H9 (cell line): ENCODE data around the gene METTL23. TPM values are rescaled to one million over a fixed set of nuclear protein-coding genes. Genes with fewer than 3 reads are reported as not detected.

Source experiments
- DNase-seq: peaks from one replicate; pipeline ENCODE4 v3.0.0-alpha.2; 2017
- H2AFZ ChIP-seq: one replicate; pipeline ENCODE4 v1.6.1; 2013; ENCODE audit warnings: mild to moderate bottlenecking, low read length, control low read depth, moderate library complexity
- H2AK5ac ChIP-seq: 2 replicates; pipeline ENCODE4 v1.6.1; 2013; ENCODE audit warnings: low read length, control low read depth, mixed read lengths; ENCODE audit not compliant: insufficient read length
- H2BK120ac ChIP-seq: one replicate; pipeline ENCODE4 v1.6.1; 2013; ENCODE audit warnings: low read depth, mild to moderate bottlenecking, low read length, control low read depth, inconsistent platforms; ENCODE audit not compliant: poor library complexity, severe bottlenecking
- H2BK12ac ChIP-seq: 2 replicates; pipeline ENCODE4 v1.6.1; 2013; ENCODE audit warnings: low read length, control low read depth, mixed read lengths, low read depth; ENCODE audit not compliant: insufficient read length
- H2BK15ac ChIP-seq: 2 replicates; pipeline ENCODE4 v1.6.1; 2013; ENCODE audit warnings: low read depth, low read length, control low read depth
- H2BK20ac ChIP-seq: one replicate; pipeline ENCODE4 v1.6.1; 2013; ENCODE audit warnings: low read depth, mild to moderate bottlenecking, low read length, control low read depth, inconsistent platforms; ENCODE audit not compliant: poor library complexity, severe bottlenecking
- H2BK5ac ChIP-seq: 2 replicates; pipeline ENCODE4 v1.6.1; 2013; ENCODE audit warnings: low read length, control low read depth, mixed read lengths; ENCODE audit not compliant: insufficient read length
- H3K14ac ChIP-seq: 2 replicates; pipeline ENCODE4 v1.6.1; 2013; ENCODE audit warnings: low read length, control low read depth; ENCODE audit not compliant: insufficient read depth
- H3K18ac ChIP-seq: 2 replicates; pipeline ENCODE4 v1.6.1; 2013; ENCODE audit warnings: low read depth, mild to moderate bottlenecking, mixed read lengths, low read length, control low read depth; ENCODE audit not compliant: insufficient read length
- H3K23ac ChIP-seq: 2 replicates; pipeline ENCODE4 v1.6.1; 2013; ENCODE audit warnings: low read length, control low read depth, mixed read lengths, low read depth; ENCODE audit not compliant: insufficient read length
- H3K23me2 ChIP-seq: 2 replicates; pipeline ENCODE4 v1.6.1; 2013; ENCODE audit warnings: low read depth, mild to moderate bottlenecking, mixed read lengths, low read length, control low read depth; ENCODE audit not compliant: insufficient read length, poor library complexity, severe bottlenecking
- H3K27ac ChIP-seq: 2 replicates; pipeline ENCODE4 v1.5.1; 2013; ENCODE audit warnings: low read length, control low read depth, mixed read lengths, low read depth; ENCODE audit not compliant: insufficient read length
- H3K27me3 ChIP-seq: 2 replicates; pipeline ENCODE4 v1.6.1; 2013; ENCODE audit warnings: low read length, control low read depth, inconsistent platforms; ENCODE audit not compliant: insufficient read depth
- H3K4ac ChIP-seq: 2 replicates; pipeline ENCODE4 v1.6.1; 2013; ENCODE audit warnings: low read depth, mild to moderate bottlenecking, control low read depth, inconsistent platforms, low read length, moderate library complexity
- H3K4me1 ChIP-seq: 2 replicates; pipeline ENCODE4 v1.6.1; 2013; ENCODE audit warnings: low read length, control low read depth, inconsistent platforms; ENCODE audit not compliant: insufficient read depth
- H3K4me2 ChIP-seq: 2 replicates; pipeline ENCODE4 v1.6.1; 2013; ENCODE audit warnings: low read length, control low read depth, mixed read lengths; ENCODE audit not compliant: insufficient read length, insufficient read depth
- H3K56ac ChIP-seq: 2 replicates; pipeline ENCODE4 v1.6.1; 2013; ENCODE audit warnings: low read depth, mild to moderate bottlenecking, mixed read lengths, low read length, control low read depth; ENCODE audit not compliant: insufficient read length
- H3K79me1 ChIP-seq: 2 replicates; pipeline ENCODE4 v1.6.1; 2013; ENCODE audit warnings: low read depth, mild to moderate bottlenecking, moderate library complexity, low read length, control low read depth, inconsistent platforms; ENCODE audit not compliant: insufficient read depth, poor library complexity, severe bottlenecking
- H3K79me2 ChIP-seq: 2 replicates; pipeline ENCODE4 v1.6.1; 2013; ENCODE audit warnings: low read length, control low read depth, inconsistent platforms; ENCODE audit not compliant: insufficient read depth
- H3K9ac ChIP-seq: 2 replicates; pipeline ENCODE4 v1.6.1; 2013; ENCODE audit warnings: low read length, control low read depth, mixed read lengths; ENCODE audit not compliant: insufficient read length; ENCODE audit errors: extremely low read depth
- H3K9me3 ChIP-seq: one replicate; pipeline ENCODE4 v1.6.1; 2013; ENCODE audit warnings: low read depth, low read length, inconsistent platforms; ENCODE audit not compliant: control insufficient read depth
- H3T11ph ChIP-seq: one replicate; pipeline ENCODE4 v1.6.1; 2013; ENCODE audit warnings: mild to moderate bottlenecking, low read length, control low read depth, inconsistent platforms
- H4K20me1 ChIP-seq: one replicate; pipeline ENCODE4 v1.6.1; 2013; ENCODE audit not compliant: control insufficient read depth, insufficient read length, insufficient read depth
- H4K5ac ChIP-seq: 2 replicates; pipeline ENCODE4 v1.6.1; 2013; ENCODE audit warnings: low read depth, mild to moderate bottlenecking, mixed read lengths, low read length, control low read depth; ENCODE audit not compliant: insufficient read length
- H4K8ac ChIP-seq: replicated peaks from 2 replicates; pipeline ENCODE4 v1.6.1; 2013; ENCODE audit warnings: low read length, control low read depth, mixed read lengths, low read depth; ENCODE audit not compliant: insufficient read length
- H4K91ac ChIP-seq: 2 replicates; pipeline ENCODE4 v1.6.1; 2013; ENCODE audit warnings: low read depth, mild to moderate bottlenecking, moderate library complexity, mixed read lengths, low read length, control low read depth; ENCODE audit not compliant: insufficient read length
- H3K27ac Mint-ChIP-seq, 3 experiments: 2 replicates in 2 of 3; 3 replicates in 1 of 3; pipeline ENCODE4 v1.8.0; 2020 to 2021; ENCODE audit warnings: mixed read lengths in 3 of 3, mild to moderate bottlenecking in 1 of 3, moderate library complexity in 1 of 3
- H3K27me3 Mint-ChIP-seq: 2 replicates; pipeline ENCODE4 v1.8.0; 2021; ENCODE audit warnings: low read depth, mild to moderate bottlenecking, moderate library complexity, mixed read lengths
- H3K36me3 Mint-ChIP-seq, 3 experiments: 2 replicates in 2 of 3; 3 replicates in 1 of 3; pipeline ENCODE4 v1.8.0; 2020 to 2021; ENCODE audit warnings: low read depth in 3 of 3, mixed read lengths in 3 of 3; ENCODE audit not compliant: insufficient read depth in 1 of 3
- H3K4me1 Mint-ChIP-seq, 2 experiments: 2 replicates each; pipeline ENCODE4 v1.8.0; 2020; ENCODE audit warnings: mixed read lengths in 2 of 2
- H3K4me3 Mint-ChIP-seq, 2 experiments: 2 replicates in 1 of 2; 3 replicates in 1 of 2; pipeline ENCODE4 v1.8.0; 2020 to 2021; ENCODE audit warnings: mild to moderate bottlenecking in 2 of 2, mixed read lengths in 2 of 2, moderate library complexity in 1 of 2
- H3K9me3 Mint-ChIP-seq, 2 experiments: 2 replicates in 1 of 2; 3 replicates in 1 of 2; pipeline ENCODE4 v1.8.0; 2020; ENCODE audit warnings: mild to moderate bottlenecking in 2 of 2, mixed read lengths in 2 of 2, moderate library complexity in 1 of 2
- CTCF ChIP-seq: fragments of 200-600 bp; sonication (generic); conservative IDR thresholded peaks from 3 replicates; pipeline ENCODE4 v1.8.0; 2021; ENCODE audit warnings: antibody characterized with exemption, mild to moderate bottlenecking
- whole genome bisulfite sequencing: extraction: QIAGEN DNeasy Blood & Tissue Kit; methylation state at CpG from one replicate; pipeline ENCODE4 v1.1.7; 2013; ENCODE audit warnings: missing lambda C conversion rate, low lambda C conversion rate, mixed read lengths; ENCODE audit not compliant: insufficient read length; ENCODE audit errors: extremely low coverage; 5-methylcytosine and 5-hydroxymethylcytosine counted together
- total RNA-seq: library from RNA; stranded (reverse); gene quantifications from 2 replicates; pipeline ENCODE4 v1.2.1, GENCODE V29; 2021

The METTL23 gene
- total RNA-seq, 1 experiment from 2014 or later = 29.9 TPM

- no peak for TF ChIP-seq CTCF
- H3K36me3 Mint-ChIP-seq = peaks cover 20 to 50% (median 32%) of the 10 kb centered on the region in 3 experiments
- no peak overlapping the region for H2BK15ac ChIP-seq
Observed at GRCh38 chr17:76740329-76741118, 13.9 kb downstream of the METTL23 start.

More at GRCh38 chr17:76740329-76741118, 13.9 kb downstream of the METTL23 start:
- H2AK5ac ChIP-seq = no peak overlapping the region
- H3K14ac ChIP-seq = no peak overlapping the region
- WGBS = no CpG with 5 or more reads among the region's 5 CpGs
- no peaks in the 10 kb centered on the region for H3K9me3 ChIP-seq
- H3K79me1 ChIP-seq = no peaks in the 10 kb centered on the region
- H3K56ac ChIP-seq = no peak overlapping the region
- H3K4me3 Mint-ChIP-seq = no peak overlapping the region
- no peaks in the 10 kb centered on the region for H3K23me2 ChIP-seq
- H3K9ac ChIP-seq = no peak overlapping the region
- no peak overlapping the region for H4K5ac ChIP-seq
- H3T11ph ChIP-seq = no peak overlapping the region
- no peak overlapping the region for H4K91ac ChIP-seq
- H4K20me1 ChIP-seq = no peaks in the 10 kb centered on the region
- H3K4me1 Mint-ChIP-seq = peaks cover 12 to 14% of the 10 kb centered on the region in 2 experiments
- no peak overlapping the region for H3K18ac ChIP-seq
- DNase-seq = no peak
- H3K4me2 ChIP-seq = no peak overlapping the region
- H3K79me2 ChIP-seq = peaks cover 12% of the 10 kb centered on the region; the same call in 1 of the 2 replicates
- peaks cover 2% of the 10 kb centered on the region; the same call in 1 of the 2 replicates for H3K27me3 Mint-ChIP-seq
- peaks cover 3 to 7% of the 10 kb centered on the region in 2 experiments; a peak in 2 of 5 replicates for H3K9me3 Mint-ChIP-seq
- H2BK5ac ChIP-seq = no peak overlapping the region
- no peaks in the 10 kb centered on the region for H3K27me3 ChIP-seq
- no peak overlapping the region for H3K4ac ChIP-seq
- no peak overlapping the region for H2BK12ac ChIP-seq
- no peak overlapping the region for H3K23ac ChIP-seq
- no peak overlapping the region for H2BK120ac ChIP-seq
- H3K27ac Mint-ChIP-seq = no peak overlapping the region
- H3K27ac ChIP-seq = no peak overlapping the region
- H2AFZ ChIP-seq = no peak overlapping the region
- no peaks in the 10 kb centered on the region for H3K4me1 ChIP-seq
- H4K8ac ChIP-seq = no peak overlapping the region
- no peak overlapping the region for H2BK20ac ChIP-seq
